NCI-H2081 treated with DMSO at 0.1 percent for 48 hours (cell line): ENCODE results near the gene NUTM2F.
"Not testable (repeated sequence)": the region's sequence is repeated elsewhere in the genome, so short reads cannot be mapped to it uniquely, and the experiment has no call there.

Experiments used
- DNase-seq: peaks from one replicate; lab custom pipeline; 2025; lab: John Stamatoyannopoulos, UW

Gene NUTM2F, protein sequence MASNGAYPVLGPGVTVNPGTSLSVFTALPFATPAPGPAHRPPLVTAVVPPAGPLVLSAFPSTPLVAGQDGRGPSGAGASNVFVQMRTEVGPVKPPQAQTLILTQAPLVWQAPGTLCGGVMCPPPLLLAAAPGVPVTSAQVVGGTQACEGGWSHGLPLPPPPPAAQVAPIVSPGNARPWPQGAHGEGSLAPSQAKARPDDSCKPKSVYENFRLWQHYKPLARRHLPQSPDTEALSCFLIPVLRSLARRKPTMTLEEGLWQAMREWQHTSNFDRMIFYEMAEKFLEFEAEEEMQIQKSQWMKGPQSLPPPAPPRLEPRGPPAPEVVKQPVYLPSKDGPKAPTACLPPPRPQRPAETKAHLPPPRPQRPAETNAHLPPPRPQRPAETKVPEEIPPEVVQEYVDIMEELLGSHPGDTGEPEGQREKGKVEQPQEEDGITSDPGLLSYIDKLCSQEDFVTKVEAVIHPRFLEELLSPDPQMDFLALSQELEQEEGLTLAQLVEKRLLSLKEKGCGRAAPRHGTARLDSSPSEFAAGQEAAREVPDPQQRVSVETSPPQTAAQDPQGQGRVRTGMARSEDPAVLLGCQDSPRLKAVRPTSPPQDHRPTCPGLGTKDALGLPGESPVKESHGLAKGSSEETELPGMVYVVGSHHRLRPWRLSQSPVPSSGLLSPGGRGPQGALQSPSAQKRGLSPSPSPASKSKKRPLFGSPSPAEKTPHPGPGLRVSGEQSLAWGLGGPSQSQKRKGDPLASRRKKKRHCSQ

DNA sequence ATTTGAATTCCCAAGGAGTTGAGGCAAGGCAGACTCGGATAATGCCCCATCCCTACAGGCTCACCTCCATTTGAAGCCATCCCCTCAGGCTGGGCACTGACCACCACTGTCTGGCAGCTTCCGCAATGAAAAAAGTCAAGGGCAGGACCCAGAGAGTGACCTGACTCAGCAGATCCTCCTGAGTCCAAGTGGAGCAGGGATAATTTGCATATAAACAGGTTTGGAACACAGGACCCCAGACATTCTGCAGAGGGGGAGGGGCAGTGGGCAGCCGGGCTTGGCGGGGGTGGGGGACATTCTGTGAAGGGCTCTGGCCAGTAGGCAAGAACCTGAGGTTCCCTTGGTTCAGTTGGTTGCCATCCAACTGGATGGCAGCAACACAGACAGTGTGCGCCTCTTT is at the start of gene NUTM2F:
NUTM2F (minus strand) TSS at position 101 of the 400 bp plus-strand sequence; CDS start at position 80, 21 bp downstream.
- not testable (repeated sequence) for DNase-seq

DNA sequence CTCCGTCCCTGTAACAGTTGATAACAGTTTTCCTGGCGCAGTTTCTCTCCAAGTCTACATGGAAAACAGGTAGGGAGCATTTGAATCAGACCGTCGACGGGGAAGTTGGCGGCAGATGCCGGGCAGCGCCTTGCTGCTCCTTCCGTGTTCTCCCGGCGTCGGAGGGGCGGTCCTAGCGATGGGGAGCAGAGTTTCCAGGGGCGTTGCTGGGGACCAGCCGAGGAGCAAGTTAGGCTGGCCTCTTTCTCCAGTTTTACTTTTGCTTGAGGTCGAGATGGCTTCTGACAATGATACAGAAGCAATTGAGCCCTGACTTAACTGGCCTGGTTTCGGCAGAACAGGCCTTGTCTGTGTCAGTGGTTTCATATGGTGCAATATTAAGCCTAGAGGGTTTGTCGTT is 46.8 kb upstream of the NUTM2F start:
- DNase-seq, result not testable (repeated sequence)

DNA sequence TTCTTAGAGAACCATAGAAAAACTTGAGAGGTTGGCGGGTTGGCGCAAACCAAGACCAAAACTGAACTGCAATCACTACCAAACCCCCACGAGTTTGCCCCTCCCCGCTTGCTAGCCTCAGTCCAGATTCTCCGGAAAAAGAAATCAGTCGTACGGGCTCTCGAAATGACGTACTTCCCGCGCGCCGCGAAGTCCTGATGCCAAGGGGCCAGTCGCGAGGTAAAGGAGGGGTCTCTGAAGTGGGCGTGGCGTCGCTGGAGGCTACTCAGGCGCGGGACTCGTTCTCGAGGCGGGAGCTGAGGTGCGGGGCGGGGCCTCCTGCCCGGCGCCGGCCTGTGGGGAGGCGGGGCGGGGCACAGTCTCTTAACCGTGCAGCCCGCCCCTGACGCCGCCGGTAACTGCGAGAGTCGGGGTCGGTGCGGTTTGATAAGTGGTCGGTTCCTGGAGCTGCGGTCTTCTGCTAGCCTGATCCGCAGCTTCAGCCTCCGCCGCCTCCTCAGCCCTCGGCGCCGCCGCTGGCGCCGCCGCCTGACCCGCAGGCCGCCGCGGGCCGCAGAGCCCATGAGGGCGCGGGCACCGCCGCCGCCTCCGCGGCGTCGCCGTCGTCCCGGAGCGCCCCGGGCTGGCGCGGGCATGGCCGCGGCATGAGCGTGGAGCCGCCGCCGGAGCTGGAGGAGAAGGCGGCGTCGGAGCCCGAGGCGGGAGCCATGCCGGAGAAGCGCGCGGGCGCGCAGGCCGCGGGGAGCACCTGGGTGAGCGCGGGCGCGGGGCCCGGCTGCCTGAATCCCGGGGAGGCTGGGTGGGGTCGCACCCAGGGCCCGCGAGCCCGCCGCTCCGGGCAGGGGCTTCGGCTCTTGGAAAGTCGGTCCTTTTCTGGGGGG is 46.0 kb upstream of the NUTM2F start:
- peak; percentile 74 for DNase-seq

DNA sequence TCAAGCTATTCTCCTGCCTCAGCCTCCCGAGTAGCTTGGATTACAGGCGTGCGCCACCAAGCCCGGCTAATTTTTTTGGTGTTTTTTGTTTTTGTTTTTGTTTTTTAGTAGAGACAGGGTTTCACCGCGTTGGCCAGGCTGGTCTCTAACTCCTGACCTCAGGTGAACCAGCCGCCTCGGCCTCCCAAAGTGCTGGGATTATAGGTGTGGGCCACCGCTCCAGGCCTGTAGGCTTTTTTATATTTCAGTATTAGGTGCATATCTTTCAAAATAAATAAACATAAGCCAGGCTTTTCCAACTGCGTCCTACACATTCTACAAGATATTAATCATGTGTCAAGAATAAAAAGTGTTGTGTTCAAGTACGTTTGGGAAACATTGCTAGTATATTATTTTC is 45.3 kb upstream of the NUTM2F start:
- DNase-seq, result not testable (repeated sequence)

DNA sequence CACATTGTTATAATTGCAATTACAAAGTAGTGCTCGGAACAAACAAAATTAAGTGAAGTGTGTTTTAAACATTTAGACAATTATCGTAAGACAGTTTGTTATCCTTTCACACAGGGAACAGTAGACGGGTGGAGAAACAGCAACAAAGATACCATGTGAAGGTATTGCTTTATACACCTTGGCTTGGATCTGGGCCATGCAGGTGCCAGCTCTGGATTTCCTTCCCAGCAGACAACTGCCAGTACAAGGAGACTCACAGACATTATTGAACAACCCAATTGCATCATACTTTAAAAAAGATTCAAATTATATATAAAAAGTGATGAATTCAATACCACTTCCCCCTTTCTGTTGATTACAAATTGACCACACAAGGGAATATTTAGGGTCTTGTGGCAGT is 41.8 kb upstream of the NUTM2F start:
- DNase-seq, result not testable (repeated sequence)

DNA sequence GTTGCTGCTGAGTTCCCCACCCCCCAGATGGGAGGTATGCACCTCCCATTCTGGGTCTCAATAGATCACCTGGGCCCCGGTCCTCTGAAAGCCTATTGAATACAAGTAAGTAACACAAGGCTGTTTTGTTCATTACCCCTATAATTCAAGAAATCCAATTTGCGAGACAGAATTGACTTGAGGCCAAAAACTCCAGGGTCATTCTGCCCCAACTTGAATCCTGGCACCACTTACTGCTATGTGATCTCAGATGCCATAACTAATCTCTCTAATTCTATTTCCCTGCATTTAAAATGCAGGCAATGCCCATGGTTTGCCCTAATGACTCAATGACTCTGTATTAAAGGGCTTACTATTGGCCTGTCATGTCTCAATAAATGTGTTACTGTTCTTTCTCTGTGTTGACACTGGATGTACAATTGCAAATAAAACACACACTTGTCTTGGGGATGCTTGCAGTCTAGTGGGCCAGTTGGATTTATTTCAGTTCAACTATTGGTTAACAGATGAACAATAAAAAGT is 35.7 kb upstream of the NUTM2F start:
- not testable (repeated sequence) for DNase-seq

DNA sequence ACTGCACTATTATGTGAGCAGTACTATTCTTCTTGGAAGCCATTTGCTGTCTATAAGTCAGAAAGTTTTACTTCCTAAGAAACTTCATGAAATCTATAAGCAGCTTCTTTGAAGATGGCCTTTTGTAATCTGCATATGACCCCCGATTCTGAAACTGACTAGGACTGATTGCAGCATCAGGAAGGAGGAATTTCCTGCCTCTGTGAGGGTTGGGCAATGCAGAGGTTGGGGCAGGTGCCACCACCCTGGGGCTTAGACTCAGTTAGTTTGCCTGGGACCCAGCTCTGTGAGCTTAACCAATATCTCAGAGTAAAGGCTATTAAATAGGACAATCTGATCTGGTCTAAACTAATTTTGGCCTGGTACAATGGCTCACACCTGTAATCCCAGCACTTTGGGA is 28.7 kb upstream of the NUTM2F start:
- not testable (repeated sequence) for DNase-seq

DNA sequence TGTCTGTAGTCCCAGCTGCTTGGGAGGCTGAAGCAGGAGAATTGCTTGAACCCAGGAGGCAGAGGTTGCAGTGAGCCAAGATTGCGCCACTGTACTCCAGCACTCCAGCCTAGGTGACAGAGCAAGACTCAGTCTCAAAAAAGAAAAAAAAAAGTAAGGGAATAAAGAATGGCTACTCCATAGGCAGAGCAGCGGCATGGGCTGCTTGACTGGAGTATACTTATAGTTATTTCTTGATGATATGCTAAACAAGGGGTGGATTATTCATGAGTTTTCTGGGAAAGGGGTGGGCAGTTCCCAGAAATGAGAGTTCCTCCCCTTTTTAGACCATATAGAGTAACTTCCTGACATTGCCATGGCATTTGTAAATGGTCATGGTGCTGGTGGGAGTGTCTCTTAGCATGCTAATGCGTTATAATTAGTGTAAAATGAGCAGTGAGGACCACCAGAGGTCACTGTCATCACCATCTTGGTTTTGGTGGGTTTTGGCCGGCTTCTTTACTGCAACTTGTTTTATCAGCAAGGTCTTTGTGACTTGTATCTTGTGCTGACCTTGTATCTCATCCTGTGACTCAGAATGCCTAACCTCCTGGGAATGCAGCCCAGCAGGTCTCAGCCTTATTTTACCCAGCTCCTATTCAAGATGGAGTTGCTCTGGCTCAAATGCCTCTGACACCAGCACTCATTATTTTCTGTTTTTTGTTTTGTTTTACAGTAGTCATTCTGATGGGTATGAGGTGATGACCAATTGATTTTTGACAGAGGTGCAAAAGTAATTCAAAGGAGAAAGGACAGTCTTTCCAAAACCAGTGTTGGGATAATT is 23.7 kb upstream of the NUTM2F start:
- DNase-seq, result not testable (repeated sequence)

DNA sequence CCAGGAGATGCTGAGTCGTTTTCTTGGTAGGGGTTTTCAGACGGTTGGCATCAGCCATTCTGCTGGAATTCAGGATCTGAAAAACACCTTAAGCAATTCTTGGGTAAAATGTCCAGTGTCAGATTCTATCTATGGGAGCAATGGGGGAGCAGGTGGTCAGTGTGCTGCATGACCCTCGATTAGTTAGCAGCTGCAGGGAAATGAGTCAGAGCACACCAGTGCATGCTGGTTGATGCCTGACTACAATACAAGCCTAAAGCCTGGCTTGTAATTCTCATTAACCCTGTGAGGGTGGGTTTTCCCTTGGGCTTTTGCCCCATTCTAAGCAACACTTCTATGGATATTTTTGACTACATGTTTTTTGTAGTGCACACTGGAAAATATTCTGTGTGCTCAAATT is 20.3 kb upstream of the NUTM2F start:
- not testable (repeated sequence) for DNase-seq

DNA sequence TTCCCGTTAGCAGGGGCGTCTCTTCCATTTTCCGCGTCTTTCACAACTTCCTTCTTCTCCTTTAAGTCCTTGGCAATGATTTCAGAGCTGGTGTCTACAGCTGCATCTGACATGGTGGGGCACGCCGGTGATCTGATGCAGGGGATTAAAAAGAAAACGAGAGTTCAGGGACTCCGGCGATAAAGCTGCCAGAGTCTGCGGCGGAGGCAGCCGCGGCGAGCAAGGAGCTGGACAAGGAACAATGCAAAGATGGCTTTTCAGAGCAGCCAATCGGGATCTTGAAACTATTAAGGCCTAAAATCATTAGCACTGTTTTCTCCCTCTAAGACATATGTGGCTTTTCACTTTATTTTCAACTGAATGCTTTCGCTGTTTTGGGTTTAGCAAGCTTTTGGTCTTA is 19.0 kb upstream of the NUTM2F start:
- not testable (repeated sequence) for DNase-seq

DNA sequence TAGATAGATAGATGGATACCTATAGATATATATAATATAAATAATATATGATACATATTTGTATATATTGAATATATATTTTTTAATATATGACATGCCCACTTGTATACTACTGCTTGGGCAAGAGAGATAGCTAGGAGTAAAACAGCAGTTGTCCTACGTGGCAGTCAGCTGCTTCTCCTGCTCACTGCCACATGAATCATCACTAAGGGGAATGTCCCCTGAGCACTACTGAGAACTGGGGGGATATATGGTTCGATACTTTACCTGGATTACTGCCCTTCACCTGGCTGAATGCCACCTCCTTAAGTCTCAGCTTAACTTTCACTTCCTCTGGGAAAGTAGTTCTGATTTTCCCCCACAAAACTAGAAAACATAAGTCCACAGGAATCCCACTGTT is 13.3 kb upstream of the NUTM2F start:
- DNase-seq, result not testable (repeated sequence)

DNA sequence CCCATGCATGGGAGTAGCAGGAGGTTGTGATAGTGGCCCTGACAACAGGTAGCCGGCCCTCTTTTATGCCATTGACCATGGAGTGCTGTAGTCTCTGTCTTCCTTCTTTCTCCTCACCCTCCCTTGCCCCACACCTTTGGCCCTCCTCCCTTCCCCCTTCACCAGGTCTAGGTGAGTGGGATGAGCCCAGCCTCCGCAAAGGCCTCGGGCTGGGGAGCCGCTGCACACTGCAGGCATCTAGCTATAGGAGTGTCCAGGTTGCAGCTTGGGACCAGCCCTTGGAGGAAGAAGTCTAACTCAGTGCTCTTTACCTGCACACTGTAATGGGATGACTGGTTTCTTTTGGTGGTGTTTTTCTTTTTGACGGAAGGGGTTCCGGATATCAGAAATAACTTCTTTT is 12.3 kb upstream of the NUTM2F start:
- DNase-seq, result not testable (repeated sequence)

DNA sequence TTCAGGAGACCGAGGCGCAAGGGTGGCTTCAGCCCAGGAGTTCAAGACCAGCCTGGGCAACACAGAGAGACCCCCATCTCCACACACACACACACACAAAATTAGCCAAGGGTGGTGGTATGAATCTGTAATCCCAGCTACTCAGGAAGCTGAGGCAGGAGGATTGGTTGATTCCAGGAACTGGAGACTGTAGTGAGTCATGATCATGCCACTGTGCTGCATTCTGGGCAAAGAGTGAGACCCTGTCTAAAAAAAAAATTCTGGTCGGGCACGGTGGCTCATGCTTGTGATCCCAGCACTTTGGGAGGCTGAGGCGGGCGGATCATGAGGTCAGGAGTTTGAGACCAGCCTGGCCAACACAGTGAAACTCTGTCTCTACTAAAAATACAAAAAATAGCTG is 11.2 kb upstream of the NUTM2F start:
- not testable (repeated sequence) for DNase-seq

DNA sequence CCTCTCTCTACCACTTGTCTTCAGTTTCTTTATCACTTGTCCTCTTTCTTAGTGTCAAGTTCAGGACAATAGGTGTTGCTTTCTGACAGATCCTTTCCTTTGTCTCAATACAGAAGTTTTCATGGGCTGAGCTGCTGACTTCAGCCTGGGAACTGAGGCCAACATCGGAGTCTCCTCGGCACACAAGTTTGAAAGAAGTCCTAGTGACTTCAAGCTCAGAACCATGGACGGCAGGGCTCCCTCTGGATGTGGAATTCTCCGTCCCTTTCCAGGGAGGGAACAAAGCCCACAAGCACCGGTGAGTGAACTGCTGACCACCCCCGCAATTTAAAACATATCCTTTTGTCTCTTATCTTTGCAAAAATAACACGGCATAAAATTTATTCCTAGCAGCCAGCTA is 10.3 kb upstream of the NUTM2F start:
- DNase-seq, result not testable (repeated sequence)

DNA sequence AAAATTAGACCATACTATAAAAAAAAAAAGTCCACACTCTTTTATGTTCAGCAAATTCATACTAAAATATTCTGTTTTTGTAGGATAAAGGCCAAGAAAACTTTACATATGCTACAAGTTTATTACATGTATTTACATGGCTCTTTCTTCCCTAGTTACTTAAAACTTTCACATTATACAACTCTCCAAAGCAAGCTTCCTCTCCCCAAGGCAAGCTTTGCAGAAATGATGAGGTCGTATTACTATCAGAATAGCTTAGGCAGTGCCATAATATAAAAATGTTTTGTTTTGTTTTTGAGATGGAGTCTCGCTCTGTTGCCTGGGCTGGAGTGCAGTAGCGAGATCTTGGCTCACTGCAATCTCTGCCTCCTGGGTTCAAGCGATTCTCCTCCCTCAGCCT is 8.0 kb upstream of the NUTM2F start:
- DNase-seq, result not testable (repeated sequence)

DNA sequence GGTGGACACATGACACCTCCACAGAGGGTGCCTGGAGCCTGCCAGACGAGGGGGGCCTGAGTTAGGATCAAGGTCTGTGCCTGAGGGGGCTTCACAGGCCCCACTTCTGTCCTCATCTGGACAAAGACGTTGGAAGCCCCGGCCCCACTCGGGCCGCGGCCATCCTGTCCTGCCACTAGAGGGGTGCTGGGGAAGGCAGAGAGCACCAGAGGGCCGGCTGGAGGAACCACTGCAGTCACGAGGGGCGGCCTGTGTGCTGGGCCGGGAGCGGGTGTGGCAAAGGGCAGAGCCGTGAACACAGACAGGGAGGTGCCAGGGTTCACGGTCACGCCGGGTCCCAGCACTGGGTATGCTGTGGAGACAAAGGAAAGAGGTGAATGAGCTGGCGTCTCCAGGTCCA is 2.9 kb downstream of the NUTM2F start:
- not testable (repeated sequence) for DNase-seq

DNA sequence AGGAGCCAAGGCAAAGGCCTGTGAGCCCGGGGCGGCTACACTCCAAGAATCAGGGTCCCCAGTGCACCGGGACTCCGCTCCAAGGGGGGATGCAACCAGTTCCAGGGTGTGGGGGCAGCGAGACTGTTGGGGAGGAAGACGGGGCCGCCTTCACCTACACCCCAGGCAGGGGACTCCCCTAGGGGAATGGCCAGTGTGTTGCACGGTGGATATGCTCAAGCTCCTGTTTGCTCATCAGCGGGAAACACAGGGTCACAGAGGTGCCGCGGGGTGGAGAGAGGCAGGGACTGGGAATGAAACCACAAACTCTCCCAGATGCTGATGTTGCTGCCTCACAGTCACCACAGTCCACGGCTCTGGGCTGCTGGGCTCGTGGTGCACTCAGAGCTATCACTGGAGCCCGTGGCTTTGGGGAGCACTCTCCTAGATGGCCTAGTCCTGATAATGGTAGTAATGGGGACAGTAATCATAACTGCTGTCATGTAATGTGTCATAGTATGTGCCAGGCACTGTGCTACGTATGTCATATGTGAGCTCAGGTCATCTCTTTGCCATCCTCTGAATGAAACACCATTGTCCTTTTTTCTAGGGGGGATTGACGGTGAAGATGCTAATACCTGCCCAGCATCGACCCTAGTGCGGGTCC is 5.2 kb downstream of the NUTM2F start:
- DNase-seq, result not testable (repeated sequence)

DNA sequence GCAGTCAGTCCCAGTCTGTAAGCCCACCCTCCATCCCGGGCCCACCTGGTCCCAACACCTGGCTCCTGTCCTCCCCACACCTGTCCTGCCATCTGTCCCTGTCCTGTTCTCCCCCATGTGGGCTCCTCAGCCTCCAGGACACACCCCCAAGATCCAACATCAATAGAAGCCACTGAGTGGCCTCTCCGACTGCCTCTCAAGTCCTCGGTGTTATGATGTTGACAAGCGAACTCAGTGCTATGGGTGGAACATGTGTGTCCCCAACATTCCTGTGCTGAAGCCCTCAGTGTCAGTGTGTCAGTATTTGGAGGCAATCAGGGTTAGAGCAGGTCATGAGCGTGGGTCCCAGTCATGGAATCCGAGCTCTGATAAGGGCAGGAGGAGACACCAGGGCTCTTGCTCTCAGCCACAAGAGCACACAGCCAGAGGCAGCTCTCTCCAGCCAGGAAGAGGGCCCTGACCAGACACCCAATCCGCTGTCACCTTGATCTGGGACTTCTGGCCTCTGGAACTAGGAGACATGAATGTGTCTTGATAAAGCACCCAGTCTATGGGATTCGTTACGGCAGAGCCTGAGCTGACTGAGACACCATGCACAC is 6.0 kb downstream of the NUTM2F start:
- not testable (repeated sequence) for DNase-seq

DNA sequence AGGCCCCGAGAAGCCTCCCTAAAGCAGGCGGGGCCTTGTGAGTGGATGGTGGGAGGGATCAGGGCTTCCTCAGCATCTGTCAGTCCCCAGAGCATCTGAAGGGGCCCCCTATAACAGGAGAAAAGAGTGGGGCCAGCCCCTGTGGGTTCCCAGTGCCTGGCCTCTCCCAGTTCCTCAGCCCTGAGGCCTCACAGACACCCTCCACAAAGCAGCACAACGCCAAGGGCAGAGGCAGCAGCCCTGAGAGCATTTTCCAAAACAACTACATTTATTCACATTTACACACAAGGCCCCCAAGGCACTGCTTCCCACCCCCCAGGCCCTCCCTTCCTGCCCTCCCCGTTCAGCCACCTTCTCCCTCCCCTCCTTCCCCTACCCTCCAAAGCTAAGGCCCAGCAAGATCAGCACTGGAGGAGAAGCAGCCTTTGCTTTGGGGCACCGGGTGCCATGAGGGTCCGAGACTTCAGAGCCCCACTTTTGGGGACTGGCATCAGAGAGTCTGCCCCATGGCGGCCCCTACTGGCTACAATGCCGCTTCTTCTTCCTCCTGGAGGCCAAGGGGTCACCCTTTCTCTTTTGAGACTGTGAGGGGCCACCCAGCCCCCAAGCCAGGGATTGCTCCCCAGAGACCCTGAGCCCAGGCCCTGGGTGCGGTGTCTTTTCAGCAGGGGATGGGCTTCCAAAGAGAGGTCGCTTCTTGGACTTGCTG is 10.3 kb downstream of the NUTM2F start:
- DNase-seq, result not testable (repeated sequence)
